GM19193 (cell line): ENCODE data around the gene FTO.

Experiments used
- POLR2A ChIP-seq: IDR thresholded peaks from 4 replicates; pipeline ENCODE4 v1.6.1; 2011; ENCODE audit not compliant: insufficient read depth, insufficient read length; ENCODE audit errors: extremely low read depth

FTO gene

DNA sequence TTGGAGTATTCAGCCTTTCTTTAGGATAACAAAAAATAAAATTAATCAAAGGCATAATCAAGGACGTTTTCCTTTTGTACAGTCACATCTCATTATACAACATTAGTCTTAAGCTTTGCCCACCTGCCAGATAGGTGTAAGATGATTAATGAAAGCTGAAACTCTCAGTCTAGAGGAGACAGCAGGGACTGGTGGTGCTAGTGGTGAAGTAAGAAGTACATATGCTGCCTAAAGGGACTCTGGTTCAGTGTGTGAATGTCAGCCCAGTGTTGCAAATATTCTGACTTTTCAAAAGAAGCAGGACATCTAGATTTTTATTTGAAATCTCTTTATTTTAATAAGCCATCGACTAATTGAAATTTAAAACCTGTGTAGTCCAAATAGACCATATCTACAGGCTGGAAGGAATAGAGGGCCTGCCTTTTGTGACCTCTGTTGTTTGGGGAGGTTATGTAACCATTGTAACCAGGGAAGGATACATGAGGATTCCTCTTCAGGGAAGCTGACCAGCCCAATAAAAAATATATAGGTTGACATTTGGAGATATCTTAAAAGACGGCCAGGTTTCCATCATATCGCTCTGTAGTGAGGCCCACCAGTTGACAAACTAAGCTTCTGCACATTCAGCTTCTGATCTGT lies 54.1 kb downstream of the FTO start:
- no peak for TF ChIP-seq POLR2A

DNA sequence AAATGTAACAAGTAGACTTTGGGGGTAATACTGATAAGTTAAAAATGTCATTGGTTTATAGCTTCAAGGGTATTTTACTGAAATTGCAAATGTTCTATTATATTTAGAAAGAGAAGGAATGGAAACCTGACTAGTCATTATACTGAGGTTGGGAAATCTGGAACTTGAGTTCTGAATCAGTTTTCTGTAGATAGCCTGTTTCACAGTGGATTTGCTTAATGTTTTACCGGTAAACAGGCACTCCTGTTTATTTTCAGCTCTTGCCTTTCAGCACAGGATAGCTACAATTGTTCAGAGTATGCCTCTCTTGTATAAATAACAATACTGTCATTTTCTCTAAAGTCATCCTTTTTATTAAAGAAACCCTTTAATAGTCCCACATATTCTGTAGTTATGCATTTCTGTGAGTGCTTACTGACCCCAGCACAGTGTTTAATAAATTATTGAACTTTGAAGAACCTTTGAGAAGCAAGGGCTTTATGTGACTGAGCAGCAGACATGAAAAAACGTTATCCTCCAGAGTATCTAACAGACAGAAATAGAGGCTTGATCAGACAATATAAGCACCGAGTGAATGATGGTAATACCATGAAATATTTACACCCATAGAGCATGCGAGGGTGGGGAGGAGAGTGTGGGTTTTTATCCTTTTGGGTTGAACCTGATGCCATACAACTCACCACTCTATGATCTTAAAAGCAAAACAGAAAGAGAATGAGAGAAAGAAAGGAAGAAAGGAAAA lies 58.2 kb downstream of the FTO start:
- TF ChIP-seq POLR2A: no peak

DNA sequence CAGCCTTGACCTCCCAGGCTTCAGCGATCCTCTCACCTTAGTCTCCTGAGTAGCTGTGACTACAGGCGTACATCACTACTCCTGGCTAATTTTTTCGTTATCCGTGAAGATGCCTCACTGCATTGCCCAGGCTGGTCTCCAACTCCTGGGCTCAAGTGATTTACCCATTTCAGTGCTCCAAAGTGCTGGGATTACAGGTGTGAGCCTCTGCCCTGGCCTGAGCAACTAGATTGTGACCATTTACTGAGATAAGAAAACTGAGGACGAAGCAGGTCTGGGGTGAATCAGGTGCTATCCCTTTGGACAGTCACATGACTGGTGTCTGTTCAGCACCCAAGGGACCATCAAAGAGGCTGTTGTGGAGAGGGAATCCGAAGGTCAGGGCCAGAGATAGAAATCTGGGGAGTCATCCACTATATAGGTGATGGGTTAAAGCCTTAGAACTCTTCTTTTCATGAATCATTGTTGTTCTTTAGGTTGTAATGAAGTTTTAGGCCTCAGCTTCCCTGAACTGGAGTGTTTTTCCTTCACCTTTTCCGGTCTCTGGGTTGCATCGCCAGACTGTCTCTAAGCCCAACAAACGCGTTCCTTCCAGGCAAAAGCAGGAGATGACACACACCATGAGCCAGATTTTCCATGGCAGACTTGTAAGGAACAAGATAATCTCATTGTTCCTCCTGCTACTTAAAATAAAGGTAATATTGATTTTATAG lies 62.5 kb downstream of the FTO start:
- TF ChIP-seq POLR2A: no peak

DNA sequence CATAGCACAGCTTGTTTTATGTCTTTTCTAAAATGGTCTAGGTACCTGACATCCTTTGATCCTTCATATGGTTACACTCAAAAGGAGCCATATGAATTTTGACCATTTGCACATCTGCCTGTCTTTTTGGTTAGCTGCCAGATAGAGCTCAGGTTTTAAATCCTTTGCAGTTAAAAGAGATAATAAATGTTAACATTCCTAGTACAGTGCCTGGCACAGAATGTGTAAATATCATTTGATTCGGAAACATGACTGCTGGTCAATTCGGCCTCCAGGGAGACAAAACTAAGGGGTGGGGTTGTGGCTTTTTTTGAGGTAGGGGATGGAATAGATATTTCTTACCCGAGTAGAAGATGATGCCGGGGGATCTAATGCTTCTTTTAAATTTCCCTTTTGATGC lies 64.2 kb downstream of the FTO start:
- no peak for TF ChIP-seq POLR2A

DNA sequence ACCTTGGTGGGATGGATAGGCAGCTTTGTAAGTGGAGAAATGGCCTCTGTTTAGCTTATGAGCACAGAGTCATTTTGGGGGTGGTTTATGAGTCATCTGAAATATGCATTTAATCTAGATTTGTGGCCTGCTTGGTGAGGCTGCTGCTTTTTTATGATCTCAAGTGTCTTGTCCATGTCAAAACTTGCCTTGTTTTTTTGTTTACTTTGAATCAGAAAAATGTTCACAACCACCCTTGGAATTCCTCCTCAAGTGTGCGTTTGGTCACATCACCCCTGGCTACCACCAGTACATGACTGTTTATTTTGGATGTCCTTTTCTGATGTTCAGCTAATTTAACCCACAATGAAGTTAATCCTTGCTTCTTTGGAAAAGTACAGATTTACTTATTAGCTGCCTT lies 64.6 kb downstream of the FTO start:
- TF ChIP-seq POLR2A: no peak

DNA sequence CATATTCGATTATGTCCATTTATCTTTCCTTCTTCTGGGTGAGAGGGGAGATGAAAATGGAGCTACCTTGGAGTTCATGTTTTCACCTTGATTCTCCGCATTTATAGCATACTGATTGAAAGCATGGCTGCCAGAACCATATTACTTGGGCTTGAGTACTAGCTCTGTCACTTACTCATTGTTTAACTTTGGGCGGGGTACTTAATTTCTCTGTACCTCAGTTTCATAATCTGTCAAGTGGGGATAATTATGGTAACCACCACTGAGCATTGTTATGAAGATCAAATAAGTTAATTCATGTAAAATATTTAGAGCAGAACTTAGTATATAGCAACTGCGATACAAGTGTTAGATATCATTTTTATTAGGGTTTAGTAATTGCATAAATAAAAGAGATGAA lies 65.2 kb downstream of the FTO start:
- TF ChIP-seq POLR2A: no peak

DNA sequence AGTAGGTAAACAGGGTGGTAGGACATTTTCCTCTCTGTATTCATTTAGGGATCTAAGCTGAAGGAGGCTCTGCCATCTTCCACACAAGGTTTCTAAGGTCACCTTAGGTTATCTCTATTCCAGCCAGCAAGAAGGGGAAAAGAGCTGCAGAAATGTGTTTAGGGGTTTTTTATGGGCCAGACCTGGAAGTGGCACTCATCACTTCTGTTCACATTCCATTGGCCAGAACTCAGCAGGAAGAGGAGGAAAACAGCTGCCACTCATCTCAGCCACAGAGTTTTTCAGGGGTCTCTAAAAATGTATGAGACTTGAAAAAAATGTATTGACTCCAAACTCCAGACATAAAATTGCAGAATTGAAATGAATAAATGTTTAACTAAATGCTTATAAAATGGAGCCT lies 65.8 kb downstream of the FTO start:
- no peak for TF ChIP-seq POLR2A

DNA sequence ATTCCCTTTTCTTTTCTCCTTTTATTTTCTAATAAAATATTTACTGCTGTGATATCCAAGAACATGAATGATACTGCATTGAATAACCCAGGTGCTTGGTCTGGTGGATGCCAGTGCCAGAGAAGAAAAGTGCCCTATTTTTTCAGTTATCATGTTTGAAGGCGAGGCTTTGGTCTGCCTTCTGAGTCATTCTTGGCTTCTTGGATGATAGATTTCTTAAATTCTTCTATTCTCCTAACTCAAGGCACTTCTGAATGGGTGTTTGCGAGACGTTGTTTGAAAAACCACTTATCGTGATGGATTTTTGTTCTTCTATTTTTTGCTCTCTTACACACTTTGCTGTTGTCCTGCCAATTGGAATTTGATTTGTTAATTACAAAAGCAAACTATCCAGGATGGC lies 66.7 kb downstream of the FTO start:
- no peak for TF ChIP-seq POLR2A

DNA sequence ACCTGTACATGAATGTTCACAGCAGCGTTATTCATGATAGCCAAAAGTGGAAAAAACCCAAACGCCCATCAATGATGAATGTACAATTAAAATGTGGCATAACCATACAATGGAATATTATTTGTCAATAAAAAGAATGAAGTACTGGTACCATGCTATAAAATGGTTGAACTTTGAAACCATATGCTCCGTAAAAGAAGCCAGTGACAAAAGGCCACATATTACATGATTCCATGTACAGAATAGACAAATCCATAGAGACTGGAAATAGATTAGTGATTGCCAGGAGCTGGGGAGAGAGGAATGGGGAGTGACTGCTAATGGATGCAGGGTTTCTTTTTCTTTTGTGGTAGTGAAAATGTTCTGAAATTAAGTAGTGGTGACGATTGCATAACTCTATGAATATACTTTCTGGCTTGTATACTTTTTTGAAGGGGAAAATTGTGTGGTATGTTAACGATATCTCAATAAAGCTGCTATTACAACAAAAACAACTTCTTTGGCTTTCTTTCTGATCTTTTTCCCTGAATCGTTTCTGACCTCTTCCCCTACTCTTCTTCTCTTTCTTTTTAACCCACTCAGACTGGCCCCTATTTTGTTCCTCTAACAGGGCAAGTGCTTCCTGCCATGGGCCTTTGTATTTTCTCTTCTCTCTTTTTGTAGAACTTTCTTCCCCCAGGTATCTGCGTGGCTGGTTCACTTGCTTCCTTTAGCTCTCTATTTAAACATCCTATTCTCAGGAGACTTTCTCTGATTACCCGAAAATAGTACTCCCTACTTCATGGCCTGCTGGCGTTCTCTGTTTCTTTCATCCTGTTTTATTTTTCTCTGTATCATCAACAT lies 67.9 kb downstream of the FTO start:
- no peak for TF ChIP-seq POLR2A

DNA sequence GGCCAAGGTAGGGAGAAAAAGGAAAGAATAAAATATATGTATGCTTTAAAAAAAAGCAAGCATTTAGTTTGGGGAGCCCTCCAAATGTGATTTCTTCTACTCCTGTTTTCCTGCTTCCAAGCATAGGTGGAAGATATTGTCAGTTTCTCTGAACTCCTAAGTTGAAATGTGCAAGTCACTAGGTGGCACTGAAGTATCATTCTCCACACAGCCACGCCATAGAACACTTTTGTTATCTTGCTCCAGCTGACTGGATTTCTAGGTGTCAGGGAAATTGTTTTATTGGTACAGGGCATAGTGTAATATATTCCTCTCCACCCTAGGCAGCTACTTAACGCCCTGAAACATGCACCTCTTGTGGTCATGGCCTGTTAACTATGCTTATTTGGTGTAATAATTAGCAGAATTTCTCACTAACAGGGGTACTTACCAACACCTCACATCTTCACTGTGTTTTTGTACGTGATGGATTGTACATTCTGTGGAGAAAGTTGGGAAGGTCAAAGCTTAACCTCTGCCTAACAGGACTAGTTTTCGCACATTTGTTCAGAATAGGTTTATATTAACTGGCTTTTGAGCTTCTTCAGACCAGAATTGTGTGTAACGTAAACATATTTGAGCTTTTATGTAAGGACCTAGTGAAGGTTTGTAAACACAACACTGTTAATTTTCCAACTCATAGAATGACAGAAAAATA lies 69.3 kb downstream of the FTO start:
- TF ChIP-seq POLR2A: no peak

DNA sequence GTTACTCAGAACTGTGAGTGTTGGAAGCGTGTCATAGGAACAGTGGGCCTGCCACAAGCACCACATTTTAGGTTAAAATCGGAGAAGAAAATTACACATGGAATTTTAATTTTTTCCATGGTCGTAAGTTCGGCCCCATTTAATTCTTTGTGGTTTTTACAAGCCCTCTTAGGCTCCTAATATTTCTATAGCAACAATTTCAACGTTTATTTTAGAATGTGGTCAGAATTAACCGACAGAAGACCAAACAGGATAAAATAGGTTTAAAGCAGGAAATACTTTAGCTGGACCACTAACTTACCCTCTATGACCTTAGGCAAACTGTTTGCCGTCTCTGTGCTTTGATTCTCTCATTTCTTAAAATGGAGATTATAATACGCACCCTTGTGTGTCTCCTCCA lies 69.9 kb downstream of the FTO start:
- TF ChIP-seq POLR2A: no peak

DNA sequence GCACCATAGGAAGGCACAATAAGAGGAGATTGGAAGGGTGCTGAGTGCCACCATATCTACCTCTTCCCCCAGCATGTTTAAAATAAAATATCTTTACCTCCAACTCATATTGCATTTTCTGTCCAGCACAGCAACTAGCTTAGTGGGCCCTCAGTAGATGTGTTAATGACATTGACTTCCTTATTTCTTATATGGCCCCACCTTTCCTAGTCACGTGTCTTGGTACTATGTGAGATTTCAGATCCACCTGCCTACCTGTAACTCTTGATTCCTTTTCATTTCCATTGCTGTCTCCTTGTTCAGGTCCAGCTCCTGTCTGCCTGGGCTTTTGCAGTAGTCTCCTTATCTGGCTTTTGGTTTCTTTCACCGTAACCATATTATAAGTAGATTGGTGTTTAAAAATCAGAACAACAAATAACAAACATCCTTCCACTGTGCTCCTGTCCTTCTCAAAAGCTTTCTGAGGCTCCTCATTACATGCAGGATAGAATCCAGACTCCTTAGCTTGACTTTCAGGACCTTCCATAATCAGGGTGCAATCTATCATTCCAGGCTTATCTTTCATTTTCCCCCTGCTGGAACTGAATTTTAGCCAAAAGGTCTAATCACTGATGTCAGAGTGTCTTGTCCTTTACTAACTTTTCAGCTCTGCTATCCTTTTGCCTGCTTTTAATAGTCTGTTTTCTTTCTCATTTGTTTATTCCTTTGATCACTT lies 71.3 kb downstream of the FTO start:
- TF ChIP-seq POLR2A: no peak

DNA sequence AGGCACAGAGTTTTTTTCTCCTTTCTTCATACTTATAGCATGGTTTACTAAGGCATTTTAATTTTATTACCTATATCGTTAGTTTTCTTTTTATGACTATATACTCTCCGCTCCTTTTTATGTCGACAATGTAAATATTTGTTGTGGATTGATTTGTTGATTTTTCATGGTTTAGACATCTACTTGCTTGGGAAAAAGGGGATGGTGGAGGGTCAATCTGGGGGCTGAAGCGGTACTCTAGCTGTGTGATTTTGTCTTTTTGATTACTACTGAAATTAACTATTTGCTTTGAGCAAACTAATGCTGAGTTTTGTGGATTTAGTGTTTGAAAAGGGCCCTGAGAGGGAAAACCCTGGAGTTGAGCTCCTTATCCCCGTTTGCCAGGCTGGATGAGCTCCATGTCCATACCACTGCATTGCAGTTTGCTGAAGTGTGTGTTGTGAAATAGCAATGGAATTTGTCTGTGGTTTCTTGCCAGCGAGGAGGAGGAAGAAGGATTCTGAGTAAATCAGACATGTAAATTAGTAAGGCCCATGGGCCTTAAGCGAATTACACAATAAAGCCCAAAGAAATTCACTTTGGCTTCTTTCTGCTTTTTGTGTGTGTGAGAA lies 72.0 kb downstream of the FTO start:
- TF ChIP-seq POLR2A: no peak
